SK-N-MC (cell line): ENCODE results near the gene DLEC1.

Experiments used
- DNase-seq: peaks from one replicate; pipeline ENCODE4 v3.0.0-alpha.2; 2011; ENCODE audit warnings: low read depth, low spot score
- H3K27ac ChIP-seq: fragments of 200-600 bp; sonication (generic); 2 replicates; pipeline ENCODE4 v1.5.1; 2016; ENCODE audit warnings: mixed run types
- H3K36me3 ChIP-seq: fragments of 200-600 bp; sonication (generic); 2 replicates; pipeline ENCODE4 v1.6.1; 2017; ENCODE audit warnings: antibody characterized with exemption, low read length, mixed read lengths; ENCODE audit not compliant: insufficient read depth
- H3K4me3 ChIP-seq: fragments of 200-600 bp; sonication (generic); 2 replicates; pipeline ENCODE4 v1.5.1; 2016
- H3K9ac ChIP-seq: fragments of 200-600 bp; sonication (generic); 2 replicates; pipeline ENCODE4 v1.8.0; 2017; ENCODE audit warnings: mixed run types, mixed read lengths; ENCODE audit not compliant: insufficient read length
- H3K9me3 ChIP-seq: fragments of 200-600 bp; sonication (generic); 2 replicates; pipeline ENCODE4 v1.6.1; 2017; ENCODE audit warnings: low read depth, mild to moderate bottlenecking, antibody characterized with exemption, low read length, moderate library complexity, mixed read lengths
- EZH2 ChIP-seq: fragments of 200-600 bp; sonication (generic); IDR thresholded peaks from one replicate; pipeline ENCODE4 v1.6.1; 2017; ENCODE audit warnings: antibody characterized with exemption
- FOXP2 ChIP-seq: optimal IDR thresholded peaks from 2 replicates; pipeline ENCODE3; 2011; ENCODE audit warnings: mild to moderate bottlenecking, moderate library complexity; ENCODE audit not compliant: insufficient read depth; ENCODE audit errors: extremely low read length, control extremely low read depth
- POLR2AphosphoS5 ChIP-seq: IDR thresholded peaks from 2 replicates; pipeline ENCODE4 v1.6.1; 2012; ENCODE audit warnings: mild to moderate bottlenecking, low read depth, low read length, borderline replicate concordance

DLEC1 gene

DNA sequence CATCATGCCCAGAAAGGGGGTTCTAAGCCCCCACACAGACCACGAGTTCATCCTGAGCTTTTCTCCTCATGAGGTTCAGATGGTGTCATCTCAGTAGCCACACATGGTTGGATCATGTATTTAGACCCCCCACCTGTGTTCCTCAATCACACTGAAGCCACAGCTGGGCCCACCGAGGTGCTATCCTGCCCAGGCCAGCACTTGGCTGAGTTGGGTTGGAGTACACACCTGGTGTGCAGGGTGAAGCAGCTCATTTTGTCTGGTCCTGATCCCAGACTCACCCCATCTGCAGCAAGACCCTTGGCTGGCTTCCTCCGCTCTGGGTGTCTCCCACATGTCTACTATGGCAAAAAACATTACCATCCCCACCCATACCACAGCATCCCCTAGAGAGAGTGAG lies 56.0 kb downstream of the DLEC1 start:
- H3K9ac ChIP-seq = no peak overlapping the region
- H3K27ac ChIP-seq = no peak overlapping the region
- no peaks in the 10 kb centered on the region for H3K36me3 ChIP-seq
- no peak overlapping the region for H3K4me3 ChIP-seq
- DNase-seq = no peak
- no peaks in the 10 kb centered on the region for H3K9me3 ChIP-seq
- no peak for TF ChIP-seq POLR2AphosphoS5
- no peak for TF ChIP-seq FOXP2
- TF ChIP-seq EZH2 = no peak

DNA sequence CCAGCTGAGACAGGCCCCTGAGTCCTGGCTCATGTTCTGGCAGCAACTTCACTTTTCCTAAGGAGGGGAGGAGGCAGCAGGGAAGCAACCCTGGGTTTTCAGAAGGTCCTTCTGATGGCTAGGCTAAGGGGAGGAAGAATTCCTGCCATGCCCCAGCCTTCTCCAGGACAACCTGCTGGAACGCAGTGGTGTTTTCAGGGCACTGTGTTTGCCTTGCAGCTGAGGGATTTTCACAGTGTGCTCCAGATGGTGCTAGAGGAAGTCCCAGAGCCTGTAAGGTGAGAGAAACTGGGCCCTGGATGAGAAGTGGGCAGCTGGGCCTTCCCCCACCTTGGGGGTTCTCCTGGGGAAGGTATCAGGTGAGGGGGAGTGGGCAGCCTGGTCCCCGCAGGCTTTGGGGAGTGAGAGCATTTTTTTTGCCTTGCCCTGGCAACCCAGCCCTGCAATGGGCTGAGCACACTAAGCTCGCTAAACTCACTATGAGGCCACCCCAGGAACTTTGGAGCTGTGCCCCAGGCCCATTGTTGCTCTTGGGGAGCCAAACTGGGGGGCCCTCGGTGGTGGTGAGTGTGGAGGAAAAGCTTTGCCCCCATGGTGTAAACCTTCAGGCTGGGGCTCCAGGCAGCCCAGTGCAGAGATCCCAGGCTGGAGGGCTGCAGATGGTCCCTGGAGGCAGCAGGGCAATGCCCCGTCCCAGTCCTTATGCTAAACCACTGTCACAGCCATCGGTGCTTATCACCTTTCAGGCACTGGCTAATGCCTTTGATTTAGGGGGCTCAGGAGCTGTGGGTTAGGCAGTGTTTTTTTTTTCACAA lies 56.9 kb downstream of the DLEC1 start:
- Histone ChIP-seq H3K4me3 (no peak overlapping the region), H3K9me3 (no peaks in the 10 kb centered on the region), H3K27ac (no peak overlapping the region), H3K9ac (no peak overlapping the region), H3K36me3 (no peaks in the 10 kb centered on the region)
- no peak for DNase-seq
- TF ChIP-seq FOXP2 (no peak), POLR2AphosphoS5 (no peak), EZH2 (no peak)

DNA sequence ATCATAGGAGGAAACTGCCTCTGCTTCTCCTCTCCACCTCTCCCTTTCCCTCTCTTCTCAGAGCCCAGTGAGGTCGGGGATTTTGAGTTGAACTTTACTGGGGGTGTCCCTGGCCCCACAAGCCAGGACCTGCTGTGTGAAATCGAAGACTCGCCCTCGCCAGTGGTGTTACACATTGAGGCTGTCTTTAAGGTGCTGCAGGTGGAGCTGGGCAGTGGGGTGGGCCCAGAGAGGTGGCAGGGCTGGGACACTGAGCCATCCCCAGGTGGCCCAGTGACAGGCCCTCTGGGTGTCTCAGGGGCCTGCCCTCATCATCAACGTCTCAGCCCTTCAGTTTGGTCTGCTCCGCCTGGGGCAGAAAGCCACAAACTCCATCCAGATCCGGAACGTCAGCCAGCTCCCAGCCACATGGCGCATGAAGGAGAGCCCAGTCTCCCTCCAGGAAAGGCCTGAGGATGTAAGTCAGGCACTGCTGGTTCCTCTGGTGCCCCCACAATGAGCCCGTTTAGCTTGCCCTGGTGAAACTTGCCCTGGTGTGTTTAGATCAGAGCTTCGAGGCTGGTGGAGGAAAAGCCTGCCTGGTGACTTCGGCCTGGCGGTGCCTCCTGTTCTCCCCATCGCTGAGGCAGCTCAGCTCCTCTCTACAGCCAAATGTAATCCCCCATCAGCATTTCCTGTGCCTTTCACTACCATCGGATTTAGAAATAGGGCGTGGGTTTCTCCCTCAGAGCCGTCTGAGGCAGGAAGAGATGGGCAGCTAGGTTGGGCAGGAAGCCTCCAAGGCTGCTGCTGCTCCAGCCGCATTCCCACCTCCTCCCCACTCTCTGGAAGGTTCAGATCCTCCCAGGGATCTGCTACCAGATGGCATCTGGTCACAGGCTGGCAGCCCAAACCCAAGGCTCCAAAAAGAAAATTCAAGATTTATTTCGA lies 58.7 kb downstream of the DLEC1 start:
- Histone ChIP-seq H3K4me3 (no peak overlapping the region), H3K9ac (no peak overlapping the region), H3K27ac (no peak overlapping the region), H3K9me3 (no peaks in the 10 kb centered on the region), H3K36me3 (no peaks in the 10 kb centered on the region)
- no peak for DNase-seq
- TF ChIP-seq POLR2AphosphoS5 (no peak), FOXP2 (no peak), EZH2 (no peak)

DNA sequence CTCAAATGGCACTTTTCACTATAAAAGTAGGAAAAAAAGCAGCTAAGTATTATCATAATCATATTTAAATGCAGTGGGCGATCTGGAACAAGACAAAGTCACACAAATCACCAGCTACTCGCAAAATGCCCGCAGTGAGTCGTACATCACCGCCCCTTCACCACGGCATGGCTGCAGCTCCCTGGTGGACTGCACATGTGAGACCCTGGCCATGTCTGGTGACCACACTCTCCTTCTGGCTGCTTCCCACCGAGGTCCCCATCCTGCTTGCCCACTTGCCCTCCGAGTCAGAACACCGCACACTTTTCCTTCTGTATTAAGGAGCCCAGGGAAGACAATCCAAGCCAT lies 59.3 kb downstream of the DLEC1 start:
- no peaks in the 10 kb centered on the region for H3K36me3 ChIP-seq
- H3K9me3 ChIP-seq = no peaks in the 10 kb centered on the region
- no peak overlapping the region for H3K4me3 ChIP-seq
- no peak for DNase-seq
- no peak for TF ChIP-seq FOXP2
- H3K9ac ChIP-seq = no peak overlapping the region
- H3K27ac ChIP-seq = no peak overlapping the region

DNA sequence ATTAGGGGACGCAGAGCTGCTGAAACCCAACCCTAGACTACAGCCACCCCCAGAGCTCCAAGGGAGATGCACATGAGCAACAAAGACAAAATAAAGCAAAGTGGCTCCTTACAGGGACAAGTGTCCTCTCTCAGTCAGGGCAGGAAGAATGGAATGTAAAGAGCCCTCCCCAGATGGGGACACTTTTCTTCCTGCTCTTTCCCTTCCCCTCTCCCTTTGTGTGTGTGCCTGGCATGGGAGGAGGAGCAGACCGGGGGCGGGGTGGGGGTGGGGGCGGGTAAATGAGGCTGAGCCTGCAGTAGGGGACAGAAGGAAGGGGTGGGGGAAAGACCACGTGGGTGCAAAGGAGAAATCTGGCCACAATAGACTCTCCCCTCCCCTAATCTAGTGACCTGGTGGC lies 60.5 kb downstream of the DLEC1 start:
- no peak for TF ChIP-seq EZH2
- no peak for TF ChIP-seq FOXP2
- no peak for TF ChIP-seq POLR2AphosphoS5
- Histone ChIP-seq H3K9me3 (no peaks in the 10 kb centered on the region), H3K9ac (no peak overlapping the region), H3K4me3 (no peak overlapping the region), H3K27ac (no peak overlapping the region), H3K36me3 (no peaks in the 10 kb centered on the region)
- DNase-seq = no peak

DNA sequence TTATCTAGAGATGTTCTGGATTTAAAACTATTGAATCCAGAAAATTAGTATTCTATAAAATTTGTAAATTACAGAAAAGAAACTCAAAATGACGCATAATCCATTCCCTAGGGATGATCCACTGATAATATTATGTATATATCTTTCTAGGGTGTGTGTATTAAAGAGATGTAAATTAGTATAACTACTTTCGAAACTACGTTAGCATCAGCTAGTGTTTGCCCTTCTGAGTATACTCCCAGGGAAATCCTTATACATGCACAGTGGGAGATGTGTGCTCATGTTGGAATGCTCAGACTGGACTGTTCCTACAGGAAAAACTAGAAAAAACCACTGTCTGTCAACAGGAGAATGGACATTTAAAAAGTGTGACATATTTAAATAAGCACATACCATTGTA lies 61.5 kb downstream of the DLEC1 start:
- Histone ChIP-seq H3K9ac (no peak overlapping the region), H3K27ac (no peak overlapping the region), H3K4me3 (no peak overlapping the region), H3K9me3 (no peaks in the 10 kb centered on the region), H3K36me3 (no peaks in the 10 kb centered on the region)
- TF ChIP-seq FOXP2 (no peak), EZH2 (no peak), POLR2AphosphoS5 (no peak)
- DNase-seq = no peak

DNA sequence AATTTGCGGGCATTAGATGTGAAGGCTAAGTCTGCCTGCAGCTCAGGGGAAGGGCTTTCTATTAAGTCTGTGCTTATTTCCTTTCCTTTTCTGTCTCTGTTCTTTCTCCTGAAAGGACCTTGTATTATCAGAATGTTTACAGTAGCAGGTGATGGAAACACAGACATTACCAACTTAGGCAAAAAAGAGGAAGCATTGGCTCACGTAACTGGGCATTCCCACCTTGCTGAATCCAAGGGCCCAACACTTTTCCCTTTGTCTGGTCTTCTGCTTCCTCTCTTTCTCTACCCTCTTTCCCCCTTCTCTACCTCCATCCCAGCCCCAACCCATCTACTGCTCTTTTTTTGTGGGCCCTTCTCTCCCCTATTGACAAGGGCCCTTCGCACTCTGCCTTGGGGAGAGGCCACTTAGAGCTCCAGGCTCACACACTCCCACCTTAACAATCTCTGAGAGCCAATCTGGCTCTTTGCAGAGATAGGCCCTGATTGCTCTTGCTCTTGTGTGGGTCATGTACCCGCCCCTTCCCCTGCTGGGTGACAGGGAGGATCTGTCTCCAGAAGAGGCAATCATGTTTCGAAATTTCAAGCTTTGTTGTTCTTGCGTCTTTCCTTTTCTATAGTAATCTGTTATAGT lies 62.9 kb downstream of the DLEC1 start:
- Histone ChIP-seq H3K4me3 (no peak overlapping the region), H3K9ac (no peak overlapping the region), H3K9me3 (no peaks in the 10 kb centered on the region), H3K36me3 (no peaks in the 10 kb centered on the region), H3K27ac (no peak overlapping the region)
- no peak for DNase-seq
- no peak for TF ChIP-seq FOXP2
- TF ChIP-seq EZH2 = no peak
- TF ChIP-seq POLR2AphosphoS5 = no peak

DNA sequence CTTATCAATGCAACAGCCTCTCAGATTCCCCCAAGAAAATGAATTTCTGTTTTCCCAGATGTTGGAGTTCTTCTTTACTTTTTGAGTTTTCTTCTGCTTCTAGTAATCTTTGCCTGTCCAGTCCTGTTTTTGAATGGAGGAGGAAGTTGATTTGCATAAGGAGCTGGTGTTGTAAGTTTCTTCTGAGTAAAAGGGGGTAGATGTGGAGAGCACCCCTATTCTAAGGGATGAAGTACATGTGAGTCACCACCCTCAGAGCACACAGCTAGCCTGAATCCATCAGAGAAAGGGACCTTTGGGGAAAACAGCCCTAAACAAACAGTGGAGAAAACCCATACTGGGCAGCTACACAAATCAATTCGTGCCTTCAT lies 63.4 kb downstream of the DLEC1 start:
- no peak for DNase-seq
- no peak overlapping the region for H3K4me3 ChIP-seq
- TF ChIP-seq FOXP2 (no peak), EZH2 (no peak), POLR2AphosphoS5 (no peak)

More for the DNA sequence above, 63.4 kb downstream of the DLEC1 start:
- Histone ChIP-seq H3K9me3 (no peaks in the 10 kb centered on the region), H3K36me3 (no peaks in the 10 kb centered on the region), H3K9ac (no peak overlapping the region), H3K27ac (no peak overlapping the region)
